Neutrophil (primary cell): ENCODE measurements around the gene TACC2.

Source experiments
- H3K27ac ChIP-seq: fragments of 200-600 bp; sonication (generic); 2 replicates; pipeline ENCODE4 v1.5.1; 2016; ENCODE audit warnings: mild to moderate bottlenecking, moderate library complexity
- H3K27me3 ChIP-seq: fragments of 200-600 bp; sonication (generic); 2 replicates; pipeline ENCODE4 v1.6.0; 2016; ENCODE audit warnings: mild to moderate bottlenecking
- H3K36me3 ChIP-seq: fragments of 200-600 bp; sonication (generic); 2 replicates; pipeline ENCODE4 v1.5.1; 2017
- H3K4me1 ChIP-seq, 2 experiments: fragments of 200-600 bp in 1 of 2; sonication (generic) in 1 of 2; 1 replicate in 1 of 2; 2 replicates in 1 of 2; pipeline versions ENCODE4 v1.5.1 to v1.6.1; 2013 to 2016; ENCODE audit warnings: low read depth in 1 of 2, low read length in 1 of 2, mild to moderate bottlenecking in 1 of 2, moderate library complexity in 1 of 2; ENCODE audit not compliant: control insufficient read depth in 1 of 2, insufficient read depth in 1 of 2
- H3K4me3 ChIP-seq, 2 experiments: fragments of 200-600 bp in 1 of 2; sonication (generic) in 1 of 2; 1 replicate in 1 of 2; 2 replicates in 1 of 2; pipeline ENCODE4 v1.5.1; 2013 to 2016; ENCODE audit warnings: low read depth in 1 of 2, low read length in 1 of 2, mild to moderate bottlenecking in 1 of 2, moderate library complexity in 1 of 2
- H3K9me3 ChIP-seq: fragments of 200-600 bp; sonication (generic); 2 replicates; pipeline ENCODE4 v1.5.1; 2016
- TF ChIP-seq, protein P1 (sequence below): fragments of 200-600 bp; sonication (generic); IDR thresholded peaks from 2 replicates; pipeline ENCODE4 v1.5.1; 2016; ENCODE audit warnings: antibody characterized with exemption

Gene TACC2

DNA sequence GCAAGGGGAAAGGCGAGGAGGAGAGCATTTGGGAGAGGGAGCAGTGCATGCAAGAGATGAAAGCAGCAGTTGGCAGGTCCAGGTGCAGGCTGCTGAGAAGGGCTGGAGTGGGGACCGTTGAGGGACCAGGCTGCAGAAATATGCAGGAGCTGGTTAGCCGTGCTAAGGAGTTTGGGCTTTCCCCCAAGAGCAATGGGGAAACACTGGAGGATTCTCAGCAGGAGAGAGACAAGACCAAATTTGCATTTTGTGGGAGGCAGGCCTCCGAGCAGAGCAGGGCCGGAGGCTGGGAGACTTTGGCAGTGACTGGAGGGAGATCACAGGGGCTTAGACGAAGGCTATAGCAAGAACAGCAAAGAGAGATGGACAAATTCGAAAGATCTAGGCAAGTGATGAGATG is 293.9 kb downstream of the TACC2 start:
- H3K4me1 ChIP-seq = no peaks in the 10 kb centered on the region
- TF ChIP-seq, protein P1, sequence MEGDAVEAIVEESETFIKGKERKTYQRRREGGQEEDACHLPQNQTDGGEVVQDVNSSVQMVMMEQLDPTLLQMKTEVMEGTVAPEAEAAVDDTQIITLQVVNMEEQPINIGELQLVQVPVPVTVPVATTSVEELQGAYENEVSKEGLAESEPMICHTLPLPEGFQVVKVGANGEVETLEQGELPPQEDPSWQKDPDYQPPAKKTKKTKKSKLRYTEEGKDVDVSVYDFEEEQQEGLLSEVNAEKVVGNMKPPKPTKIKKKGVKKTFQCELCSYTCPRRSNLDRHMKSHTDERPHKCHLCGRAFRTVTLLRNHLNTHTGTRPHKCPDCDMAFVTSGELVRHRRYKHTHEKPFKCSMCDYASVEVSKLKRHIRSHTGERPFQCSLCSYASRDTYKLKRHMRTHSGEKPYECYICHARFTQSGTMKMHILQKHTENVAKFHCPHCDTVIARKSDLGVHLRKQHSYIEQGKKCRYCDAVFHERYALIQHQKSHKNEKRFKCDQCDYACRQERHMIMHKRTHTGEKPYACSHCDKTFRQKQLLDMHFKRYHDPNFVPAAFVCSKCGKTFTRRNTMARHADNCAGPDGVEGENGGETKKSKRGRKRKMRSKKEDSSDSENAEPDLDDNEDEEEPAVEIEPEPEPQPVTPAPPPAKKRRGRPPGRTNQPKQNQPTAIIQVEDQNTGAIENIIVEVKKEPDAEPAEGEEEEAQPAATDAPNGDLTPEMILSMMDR = no peak
- no peak overlapping the region for H3K4me3 ChIP-seq
- H3K27ac ChIP-seq = no peak overlapping the region
- H3K27me3 ChIP-seq = peaks cover under 1% of the 10 kb centered on the region
- H3K36me3 ChIP-seq = no peaks in the 10 kb centered on the region
- no peaks in the 10 kb centered on the region for H3K9me3 ChIP-seq

DNA sequence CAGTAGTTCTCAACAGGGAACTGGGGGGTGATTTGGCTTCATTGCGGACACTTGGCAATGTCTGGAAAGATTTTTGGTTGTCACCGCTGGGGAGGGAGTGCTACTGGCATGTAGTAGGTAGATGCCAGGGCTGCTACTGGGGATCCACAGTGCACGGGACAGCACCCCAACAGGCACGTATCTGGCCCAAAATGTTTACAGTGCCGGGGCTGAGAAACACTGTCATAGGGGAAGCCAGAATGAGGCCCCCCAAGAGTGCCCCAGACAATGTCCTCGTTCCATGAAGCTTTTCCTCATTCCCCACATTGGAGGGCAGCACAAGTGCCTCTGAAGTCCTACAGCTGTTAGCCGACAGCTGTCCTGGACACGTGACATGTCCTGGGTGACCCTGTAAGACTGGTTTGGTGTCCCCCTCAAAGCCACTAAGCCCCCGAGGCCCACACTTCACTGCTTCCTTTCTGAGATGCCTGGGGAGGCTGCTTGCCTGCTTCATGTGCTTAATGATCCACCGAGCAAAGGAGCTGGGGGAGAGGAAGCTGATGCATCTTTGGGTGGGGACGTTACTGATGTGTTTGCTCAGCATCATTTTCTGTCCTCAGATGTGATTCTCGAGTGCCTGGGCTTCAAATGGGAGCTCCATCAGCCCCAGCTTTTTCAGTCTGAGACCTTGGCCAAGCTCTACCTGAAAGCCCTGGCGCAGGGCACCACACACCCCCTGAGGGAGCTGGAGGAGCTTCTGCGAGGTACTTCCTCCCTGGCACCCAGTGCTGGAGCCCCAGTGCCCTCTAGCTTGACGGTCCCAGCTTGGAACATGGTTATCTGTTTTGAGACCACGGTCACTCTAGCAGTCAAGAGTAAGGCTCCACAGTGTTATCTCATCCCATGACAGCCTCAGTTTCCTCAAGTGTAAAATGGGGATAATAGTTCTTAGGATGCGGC is 296.8 kb downstream of the TACC2 start:
- Histone ChIP-seq H3K9me3 (no peaks in the 10 kb centered on the region), H3K36me3 (no peaks in the 10 kb centered on the region)

DNA sequence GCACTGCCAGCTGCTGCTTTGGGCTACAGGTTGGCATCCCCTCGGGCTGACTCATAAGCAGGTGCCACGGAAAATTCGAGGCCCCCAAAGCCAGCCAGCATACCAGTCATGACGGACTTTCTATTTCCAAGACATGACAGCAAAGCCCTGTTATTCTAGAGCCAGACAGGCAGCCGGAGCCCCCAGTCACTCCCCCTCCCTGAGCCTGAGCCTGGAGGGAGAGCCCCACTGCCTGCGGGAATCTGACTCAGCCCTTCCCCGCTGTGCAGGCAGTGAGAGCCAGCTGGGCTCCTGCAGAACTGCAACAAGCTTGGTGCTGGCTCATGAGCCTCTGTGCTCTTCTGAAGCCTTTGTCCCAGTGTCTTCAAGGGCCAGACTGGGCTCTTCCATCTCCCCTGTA is 297.9 kb downstream of the TACC2 start:
- H3K9me3 ChIP-seq = no peaks in the 10 kb centered on the region
- H3K36me3 ChIP-seq = no peaks in the 10 kb centered on the region
- H3K27ac ChIP-seq = no peak overlapping the region
- H3K4me1 ChIP-seq = no peaks in the 10 kb centered on the region
- no peaks in the 10 kb centered on the region for H3K27me3 ChIP-seq
- TF ChIP-seq, protein P1 = no peak
- no peak overlapping the region for H3K4me3 ChIP-seq

More for the DNA sequence above, 296.8 kb downstream of the TACC2 start:
- Histone ChIP-seq H3K4me1 (no peaks in the 10 kb centered on the region), H3K4me3 (no peak overlapping the region), H3K27me3 (no peaks in the 10 kb centered on the region), H3K27ac (no peak overlapping the region)
- TF ChIP-seq, protein P1 = no peak

DNA sequence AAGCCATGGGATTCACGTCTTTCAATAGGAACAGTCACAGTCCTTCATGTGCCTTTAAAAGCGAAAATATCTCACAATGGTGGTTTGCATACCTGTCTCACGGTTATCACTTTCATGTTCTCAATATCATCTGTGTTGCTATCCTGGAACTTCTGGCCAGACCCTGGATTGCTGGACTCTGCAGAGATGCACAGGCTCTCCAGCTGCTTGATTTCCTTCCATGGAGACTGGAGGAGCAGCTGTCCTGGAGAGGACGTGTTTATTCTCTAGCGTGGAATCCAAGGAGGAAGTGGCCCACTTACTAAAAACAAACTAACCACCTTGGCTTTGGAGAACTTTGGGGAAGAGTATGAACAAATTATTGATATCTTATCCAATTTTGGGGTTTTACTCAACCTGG is 298.6 kb downstream of the TACC2 start:
- Histone ChIP-seq H3K27me3 (no peaks in the 10 kb centered on the region), H3K27ac (no peak overlapping the region), H3K4me3 (no peak overlapping the region), H3K4me1 (no peaks in the 10 kb centered on the region), H3K9me3 (no peaks in the 10 kb centered on the region), H3K36me3 (no peaks in the 10 kb centered on the region)
- TF ChIP-seq, protein P1 = no peak

DNA sequence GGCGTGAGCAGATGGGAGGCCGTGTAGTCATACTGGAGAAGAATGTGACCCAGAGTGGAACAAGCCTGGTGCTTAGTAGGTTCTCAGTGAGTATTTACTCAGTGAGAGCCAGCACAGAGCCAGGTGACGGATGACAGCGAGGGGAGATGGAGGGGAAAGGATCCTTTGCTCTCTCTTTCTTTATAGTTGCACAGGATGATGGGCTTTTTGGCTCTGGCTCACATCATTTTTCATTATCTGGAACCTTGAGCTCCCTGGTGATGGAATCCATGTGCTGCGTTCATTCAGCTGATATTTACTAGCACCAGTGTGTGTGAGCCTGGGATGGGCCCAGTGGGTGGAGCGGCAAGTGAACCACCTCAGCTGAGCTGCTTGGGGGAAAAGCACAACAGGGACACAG is 299.3 kb downstream of the TACC2 start:
- H3K4me3 ChIP-seq = no peak overlapping the region
- no peaks in the 10 kb centered on the region for H3K36me3 ChIP-seq
- H3K27me3 ChIP-seq = no peaks in the 10 kb centered on the region
- TF ChIP-seq, protein P1 = no peak
- no peaks in the 10 kb centered on the region for H3K4me1 ChIP-seq
- H3K9me3 ChIP-seq = no peaks in the 10 kb centered on the region
- H3K27ac ChIP-seq = no peak overlapping the region
